ENCODE results near the gene SLAMF7.

- TF ChIP-seq CTCF (optimal IDR thresholded peaks at IDR 0.05 in 1 of 3, IDR thresholded peaks at IDR 0.05 in 1 of 3, conservative IDR thresholded peaks at IDR 0.05 in 1 of 3; ENCODE audit: extremely low read depth in 1 of 3, insufficient read depth in 2 of 3, low read length in 3 of 3) (no peak), EZH2 (IDR thresholded peaks at IDR 0.05; ENCODE audit: low read length) (no peak)
Measured at GRCh38 chr1:160753594-160753993, 14.5 kb downstream of the SLAMF7 start.
